GM21360 (cell line): ENCODE results near the gene BOD1L1.

Experiments used
- ATAC-seq: cut with Tn5 transposase; IDR thresholded peaks from one replicate; pipeline ENCODE4 v1.9.1; 2021; ENCODE audit warnings: mild to moderate bottlenecking, moderate library complexity; ENCODE audit not compliant: unreplicated experiment

The BOD1L1 gene

GRCh38 chr4:13540446-13541175 is 86.9 kb downstream of the BOD1L1 start:
- ATAC-seq = no peak

GRCh38 chr4:13539619-13540445 is 87.7 kb downstream of the BOD1L1 start:
- no peak for ATAC-seq

GRCh38 chr4:13539047-13539618 is 88.4 kb downstream of the BOD1L1 start:
- no peak for ATAC-seq

- ATAC-seq = no peak
Observed at GRCh38 chr4:13538427-13538973, 89.0 kb downstream of the BOD1L1 start.

GRCh38 chr4:13537832-13538177 is 89.7 kb downstream of the BOD1L1 start:
- no peak for ATAC-seq

GRCh38 chr4:13537011-13537831 is 90.3 kb downstream of the BOD1L1 start:
- no peak for ATAC-seq

- ATAC-seq = no peak
Observed at GRCh38 chr4:13536607-13537006, 90.9 kb downstream of the BOD1L1 start.

GRCh38 chr4:13535708-13536361 is 91.7 kb downstream of the BOD1L1 start:
- ATAC-seq = no peak

GRCh38 chr4:13535118-13535517 is 92.4 kb downstream of the BOD1L1 start:
- no peak for ATAC-seq

GRCh38 chr4:13534344-13535063 is 93.0 kb downstream of the BOD1L1 start:
- no peak for ATAC-seq

- no peak for ATAC-seq
Observed at GRCh38 chr4:13533670-13534343, 93.7 kb downstream of the BOD1L1 start.

GRCh38 chr4:13531625-13531998 is 95.9 kb downstream of the BOD1L1 start:
- no peak for ATAC-seq

- ATAC-seq = no peak
Observed at GRCh38 chr4:13530823-13531624, 96.5 kb downstream of the BOD1L1 start.

GRCh38 chr4:13529128-13529919 is 98.2 kb downstream of the BOD1L1 start:
- ATAC-seq = no peak

GRCh38 chr4:13528821-13529127 is 98.8 kb downstream of the BOD1L1 start:
- no peak for ATAC-seq

GRCh38 chr4:13527981-13528820 is 99.3 kb downstream of the BOD1L1 start:
- peak; percentile 85 for ATAC-seq
